Hematopoietic multipotent progenitor cell treated with erythropoietin and hydrocortisone succinate and interleukin-3 and kit ligand, for 15 days (in vitro differentiated cells): ENCODE measurements around the gene SH3BGR.

Experiments
- DNase-seq: peaks from one replicate; pipeline ENCODE4 v3.0.0-alpha.2; 2015; ENCODE audit warnings: low spot score

SH3BGR gene

GRCh38 chr21:39552856-39553255 lies 101.1 kb downstream of the SH3BGR start:
- DNase-seq, result no peak

GRCh38 chr21:39553331-39553730 lies 101.6 kb downstream of the SH3BGR start:
- no peak for DNase-seq

GRCh38 chr21:39555911-39556590 lies 104.3 kb downstream of the SH3BGR start:
- DNase-seq, result no peak

GRCh38 chr21:39559511-39559910 lies 107.7 kb downstream of the SH3BGR start:
- DNase-seq, result no peak

GRCh38 chr21:39561140-39561539 lies 109.4 kb downstream of the SH3BGR start:
- DNase-seq, result no peak

- DNase-seq, result no peak
These were observed 111.3 kb downstream of the SH3BGR start for GRCh38 chr21:39562791-39563770.

GRCh38 chr21:39564200-39564599 lies 112.4 kb downstream of the SH3BGR start:
- no peak for DNase-seq
